PC-3 (cell line): ENCODE data around the gene NAV2.

Experiments used
- EZH2 ChIP-seq: fragments of 300-600 bp; sonication (generic); IDR thresholded peaks from one replicate; pipeline ENCODE4 v1.6.1; 2017; ENCODE audit warnings: antibody characterized with exemption, mild to moderate bottlenecking, low read length; ENCODE audit not compliant: unreplicated experiment
- EZH2phosphoT487 ChIP-seq: fragments of 300-600 bp; sonication (generic); IDR thresholded peaks from 2 replicates; pipeline ENCODE4 v1.6.1; 2018; ENCODE audit warnings: mild to moderate bottlenecking, antibody characterized with exemption, low read length, borderline replicate concordance
- TF ChIP-seq, protein P1 (sequence below): fragments of 300-600 bp; sonication (generic); conservative IDR thresholded peaks from 2 replicates; pipeline ENCODE4 v1.5.1; 2017; ENCODE audit warnings: antibody characterized with exemption, low read depth, mild to moderate bottlenecking, low read length

- TF ChIP-seq, protein P1, sequence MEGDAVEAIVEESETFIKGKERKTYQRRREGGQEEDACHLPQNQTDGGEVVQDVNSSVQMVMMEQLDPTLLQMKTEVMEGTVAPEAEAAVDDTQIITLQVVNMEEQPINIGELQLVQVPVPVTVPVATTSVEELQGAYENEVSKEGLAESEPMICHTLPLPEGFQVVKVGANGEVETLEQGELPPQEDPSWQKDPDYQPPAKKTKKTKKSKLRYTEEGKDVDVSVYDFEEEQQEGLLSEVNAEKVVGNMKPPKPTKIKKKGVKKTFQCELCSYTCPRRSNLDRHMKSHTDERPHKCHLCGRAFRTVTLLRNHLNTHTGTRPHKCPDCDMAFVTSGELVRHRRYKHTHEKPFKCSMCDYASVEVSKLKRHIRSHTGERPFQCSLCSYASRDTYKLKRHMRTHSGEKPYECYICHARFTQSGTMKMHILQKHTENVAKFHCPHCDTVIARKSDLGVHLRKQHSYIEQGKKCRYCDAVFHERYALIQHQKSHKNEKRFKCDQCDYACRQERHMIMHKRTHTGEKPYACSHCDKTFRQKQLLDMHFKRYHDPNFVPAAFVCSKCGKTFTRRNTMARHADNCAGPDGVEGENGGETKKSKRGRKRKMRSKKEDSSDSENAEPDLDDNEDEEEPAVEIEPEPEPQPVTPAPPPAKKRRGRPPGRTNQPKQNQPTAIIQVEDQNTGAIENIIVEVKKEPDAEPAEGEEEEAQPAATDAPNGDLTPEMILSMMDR = no peak
- TF ChIP-seq EZH2phosphoT487 (no peak), EZH2 (no peak)
Observed at GRCh38 chr11:19696073-19696472, 16.6 kb upstream of the NAV2 start.
